ENCODE data around the gene CCDC3. TPM values are rescaled to one million over a fixed set of nuclear protein-coding genes. Genes with fewer than 3 reads are reported as not detected.

CCDC3 gene
- polyA plus RNA-seq, 3 donors, result 3.4 to 51.9 (median 21.1) TPM

DNA sequence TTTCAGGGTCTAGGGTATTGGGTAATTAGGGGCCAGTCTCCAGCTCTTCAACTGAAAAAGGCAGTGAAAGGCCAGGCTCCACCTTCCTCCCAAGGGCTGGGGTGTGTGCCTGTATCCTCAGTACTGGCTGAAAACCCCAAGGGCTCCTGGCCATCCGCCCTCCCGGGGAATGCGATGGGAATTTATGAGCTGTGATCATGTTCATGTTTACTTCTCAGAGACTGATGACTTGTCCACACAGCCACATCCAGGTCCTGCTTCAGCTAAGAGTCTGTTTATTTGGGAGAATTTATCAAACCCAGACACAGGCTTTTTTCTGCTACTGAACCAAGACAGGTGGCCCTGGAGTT lies 91.7 kb downstream of the CCDC3 start:
- WGBS, 3 donors, result 11 to 48% (median 39%) methylated on average over 3 of the region's 3 CpGs
- no peak overlapping the region for H3K27ac ChIP-seq (ENCODE audit: low read depth, low read length)

DNA sequence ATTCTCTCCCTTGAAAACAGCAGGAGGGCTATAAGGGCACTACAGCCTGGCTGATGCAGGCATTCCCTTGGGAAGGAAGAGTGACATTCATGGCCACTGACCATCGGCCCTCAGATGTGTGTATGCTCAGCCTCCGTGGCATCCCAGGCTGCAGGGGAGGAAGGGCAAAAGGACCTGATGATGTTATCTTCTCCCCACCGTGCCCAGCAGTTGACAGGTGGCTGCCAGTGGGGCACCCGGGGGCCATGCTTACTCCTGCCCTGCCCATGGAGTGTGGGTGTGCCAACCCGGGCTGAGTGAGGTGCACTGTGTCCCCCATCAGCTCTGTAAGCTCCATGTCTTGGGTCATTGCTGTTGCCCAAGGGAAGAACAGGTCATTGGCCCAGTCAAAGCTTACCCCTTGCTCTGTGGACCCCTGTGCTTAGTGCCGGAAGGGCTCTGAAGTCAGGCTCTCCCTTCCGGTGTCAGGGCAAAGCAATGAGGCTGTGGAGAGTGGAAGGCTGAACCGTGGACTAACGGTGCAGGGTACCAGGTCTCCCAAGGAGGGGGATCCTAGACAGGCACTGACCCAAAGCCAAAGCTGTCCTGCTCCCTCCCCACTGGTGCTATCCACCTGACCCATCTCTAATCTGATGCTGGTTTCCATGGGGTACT lies 92.2 kb downstream of the CCDC3 start:
- WGBS, 3 donors, result 73 to 86% (median 84%) methylated on average over 9 of the region's 9 CpGs
- H3K27ac ChIP-seq (ENCODE audit: low read depth, low read length), result no peak overlapping the region

DNA sequence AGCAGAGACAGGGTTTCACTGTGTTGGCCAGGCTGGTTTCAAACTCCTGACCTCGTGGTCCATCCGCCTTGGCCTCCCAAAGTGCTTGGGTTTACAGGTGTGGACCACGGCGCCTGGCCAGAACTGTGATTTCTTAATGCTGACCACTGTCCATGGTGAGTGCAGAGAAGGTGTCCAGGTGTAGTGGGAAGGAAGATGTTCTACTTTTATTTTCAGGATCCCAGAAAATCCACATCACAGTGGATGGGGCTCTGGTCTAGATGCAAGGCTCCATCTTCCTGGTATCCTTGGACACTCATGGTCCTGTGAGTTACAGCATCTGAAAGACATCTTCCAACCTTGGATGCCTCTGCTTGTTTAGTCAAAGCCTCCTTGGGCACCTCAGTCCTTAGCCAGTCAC lies 92.7 kb downstream of the CCDC3 start:
- 83 to 97% (median 92%) methylated on average over 4 of the region's 4 CpGs for WGBS, 3 donors
- no peak overlapping the region for H3K27ac ChIP-seq (ENCODE audit: low read depth, low read length)

DNA sequence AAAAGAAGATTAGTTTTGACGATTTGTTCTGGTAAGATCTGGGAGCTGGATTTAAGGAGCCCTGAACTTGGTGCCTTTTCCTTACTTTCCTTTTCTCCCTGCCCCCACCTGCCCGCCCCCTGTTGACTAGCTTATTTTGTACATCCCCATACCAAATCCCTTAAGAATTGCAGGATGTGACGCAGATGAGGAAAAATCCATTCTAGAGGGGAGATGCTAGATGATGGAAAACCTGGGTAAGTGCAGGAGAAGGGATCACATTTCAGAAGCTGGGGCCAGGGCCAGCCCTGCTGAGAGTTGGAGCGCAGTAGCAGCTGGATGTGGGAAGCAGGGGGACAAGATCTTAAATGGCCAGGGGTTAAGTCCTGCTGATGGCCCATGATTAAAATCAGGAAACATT lies 93.9 kb downstream of the CCDC3 start:
- H3K27ac ChIP-seq (ENCODE audit: low read depth, low read length), result no peak overlapping the region
- WGBS, 3 donors, result 47 to 69% (median 61%) methylated on average over 4 of the region's 4 CpGs

DNA sequence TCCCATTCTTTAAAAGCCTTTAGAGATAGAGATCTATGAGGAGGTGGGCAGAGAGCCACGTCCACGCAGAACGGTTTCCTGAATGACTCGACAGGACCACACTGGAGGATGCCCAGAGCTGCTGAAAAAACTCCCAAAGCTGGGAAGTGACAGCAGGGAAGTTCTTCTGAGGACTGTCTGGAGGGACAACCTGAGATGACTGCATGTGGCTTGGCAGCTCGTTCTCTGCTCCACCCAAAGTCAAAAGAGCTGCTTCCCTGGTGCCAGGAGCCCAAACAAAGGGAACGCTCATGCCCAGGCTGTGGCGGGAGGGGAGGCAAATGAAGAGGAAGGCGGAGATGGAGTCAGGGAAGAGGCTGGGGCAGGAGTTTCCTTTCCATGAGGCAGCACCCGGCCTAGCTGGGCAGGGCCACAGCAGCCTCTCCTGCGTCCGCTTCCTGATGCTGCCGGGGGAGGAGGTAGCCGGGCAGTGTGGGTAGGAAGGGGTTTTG lies 95.4 kb downstream of the CCDC3 start:
- H3K27ac ChIP-seq (ENCODE audit: low read depth, low read length), result no peak overlapping the region
- WGBS, 3 donors, result 65 to 79% (median 69%) methylated on average over 13 of the region's 13 CpGs

DNA sequence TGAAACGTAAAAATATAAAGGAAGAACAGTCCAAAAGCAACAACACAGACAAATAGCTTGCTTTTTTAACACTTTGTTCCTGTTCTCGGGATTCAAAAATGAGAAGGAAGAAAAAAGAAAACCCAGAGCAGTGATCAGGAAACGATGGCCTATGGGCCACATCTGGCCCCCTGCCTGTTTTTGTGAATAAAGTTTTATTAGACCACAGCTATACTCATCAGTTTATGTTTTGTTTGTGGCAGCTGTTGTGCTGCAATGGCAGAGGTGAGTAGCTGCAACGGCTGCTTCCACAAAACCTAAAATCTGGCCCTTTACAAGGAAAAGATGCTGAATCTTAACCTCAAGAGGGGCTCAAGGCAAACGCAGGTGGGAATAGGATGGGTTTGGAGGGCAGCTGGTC lies 96.4 kb downstream of the CCDC3 start:
- H3K27ac ChIP-seq (ENCODE audit: low read depth, low read length), result no peak overlapping the region
- 74 to 75% (median 75%) methylated on average over 5 of the region's 5 CpGs for WGBS, 3 donors

DNA sequence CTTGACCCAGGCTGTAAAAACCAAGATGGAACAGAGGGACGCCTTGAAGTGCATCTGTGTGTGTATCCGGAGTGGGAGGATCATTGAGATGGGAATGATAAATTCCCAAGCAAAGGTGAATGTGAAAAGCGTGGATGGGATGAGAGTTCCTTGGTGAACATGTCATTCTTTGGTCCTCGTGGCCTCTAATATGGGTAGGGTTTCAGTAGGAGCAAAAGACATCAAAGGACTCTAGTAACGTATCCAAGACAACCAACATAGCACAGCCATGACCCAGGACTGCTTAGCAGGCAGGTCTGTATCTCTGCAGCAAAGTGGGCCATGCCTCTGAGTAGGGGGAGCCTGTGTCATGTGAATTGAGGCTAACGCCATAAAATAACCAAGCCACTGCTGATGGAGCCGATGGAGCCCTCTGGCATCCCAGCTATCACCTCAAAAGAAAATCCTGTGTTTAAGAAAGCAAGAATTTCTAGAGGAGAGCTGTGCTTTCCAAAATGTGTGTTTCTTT lies 98.6 kb downstream of the CCDC3 start:
- WGBS, 3 donors, result 70 to 80% (median 78%) methylated on average over 7 of the region's 7 CpGs

GRCh38 chr10:12902135-12902572 lies 99.4 kb downstream of the CCDC3 start:
- no peak overlapping the region for H3K27ac ChIP-seq (ENCODE audit: low read depth, low read length)
- 4 to 11% (median 5%) methylated on average over 2 of the region's 2 CpGs for WGBS, 3 donors

More for the DNA sequence above, 98.6 kb downstream of the CCDC3 start:
- H3K27ac ChIP-seq (ENCODE audit: low read depth, low read length), result no peak overlapping the region

- no peak overlapping the region for H3K27ac ChIP-seq (ENCODE audit: low read depth, low read length)
- 89 to 90% (median 90%) methylated on average over 7 of the region's 7 CpGs for WGBS, 3 donors
Measured at GRCh38 chr10:12899546-12899945, 102.0 kb downstream of the CCDC3 start.

- WGBS, 3 donors, result 87 to 93% (median 93%) methylated on average over 24 of the region's 24 CpGs
- no peak overlapping the region for H3K27ac ChIP-seq (ENCODE audit: low read depth, low read length)
Measured at GRCh38 chr10:12898271-12898670, 103.2 kb downstream of the CCDC3 start.

DNA sequence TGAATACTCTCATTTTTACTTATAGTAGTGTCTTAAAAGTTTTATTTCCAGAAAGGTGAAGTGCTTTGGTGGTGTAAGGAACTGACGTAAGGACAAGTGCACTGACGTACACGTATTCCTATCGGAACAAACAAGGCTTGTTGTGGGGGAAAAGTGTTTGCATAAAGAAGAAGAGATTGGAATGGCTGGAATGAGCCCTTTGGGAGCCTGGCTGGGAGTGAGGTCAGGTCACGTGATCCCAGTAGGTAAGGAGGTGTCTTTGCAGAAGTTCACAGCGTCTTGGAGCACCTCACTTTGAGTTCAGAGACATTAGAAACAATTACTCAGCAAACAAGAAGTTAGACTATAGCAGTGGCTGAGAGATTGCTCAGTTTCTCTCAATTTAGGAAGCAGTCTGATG lies 104.2 kb downstream of the CCDC3 start:
- 84 to 89% (median 86%) methylated on average over 6 of the region's 6 CpGs for WGBS, 3 donors
- no peak overlapping the region for H3K27ac ChIP-seq (ENCODE audit: low read depth, low read length)

DNA sequence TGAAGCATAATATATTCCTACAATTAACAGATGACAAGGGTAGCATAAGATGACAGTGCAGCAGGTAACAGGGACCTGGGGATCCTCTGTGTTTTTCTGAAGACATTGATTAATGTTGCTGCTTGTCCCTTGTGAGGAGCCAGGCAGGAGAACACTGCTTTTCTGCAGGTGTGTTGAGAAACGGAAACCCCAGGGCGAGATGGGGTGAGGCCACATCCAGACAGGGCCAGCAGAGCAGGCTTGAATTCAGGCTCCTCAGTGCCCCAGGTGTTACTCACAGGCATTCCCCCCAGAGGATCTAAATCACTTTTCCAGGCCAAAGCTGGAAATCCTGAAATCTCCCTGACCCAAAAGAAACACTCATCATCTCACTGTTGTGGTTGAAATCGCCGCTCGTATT lies 105.3 kb downstream of the CCDC3 start:
- 97 to 99% (median 98%) methylated on average over 5 of the region's 5 CpGs for WGBS, 3 donors
- H3K27ac ChIP-seq (ENCODE audit: low read depth, low read length), result no peak overlapping the region

- no peak overlapping the region for H3K27ac ChIP-seq (ENCODE audit: low read depth, low read length)
Measured at GRCh38 chr10:12892924-12893323, 108.6 kb downstream of the CCDC3 start.

DNA sequence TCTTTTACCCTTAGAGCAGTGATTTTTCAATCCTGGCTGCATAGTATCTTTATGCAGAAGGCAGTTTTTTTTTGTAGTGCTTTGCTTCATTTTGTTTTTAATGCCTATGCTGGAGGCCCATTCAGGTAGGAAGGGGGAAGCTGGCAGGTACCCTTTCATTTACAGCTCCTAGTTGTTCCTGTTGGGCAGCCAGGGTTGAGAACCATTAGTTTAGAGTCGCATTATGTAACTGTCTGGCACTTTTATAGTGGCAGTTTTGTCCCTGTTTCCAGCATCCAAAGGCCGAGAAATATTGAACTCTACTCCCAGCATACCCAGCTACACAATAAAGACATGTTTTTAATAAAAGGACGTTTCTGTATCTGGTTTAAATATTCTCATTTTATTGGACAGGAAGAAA lies 110.6 kb downstream of the CCDC3 start:
- H3K27ac ChIP-seq (ENCODE audit: low read depth, low read length), result no peak overlapping the region
- 66 to 76% (median 70%) methylated on average over 3 of the region's 3 CpGs for WGBS, 3 donors

DNA sequence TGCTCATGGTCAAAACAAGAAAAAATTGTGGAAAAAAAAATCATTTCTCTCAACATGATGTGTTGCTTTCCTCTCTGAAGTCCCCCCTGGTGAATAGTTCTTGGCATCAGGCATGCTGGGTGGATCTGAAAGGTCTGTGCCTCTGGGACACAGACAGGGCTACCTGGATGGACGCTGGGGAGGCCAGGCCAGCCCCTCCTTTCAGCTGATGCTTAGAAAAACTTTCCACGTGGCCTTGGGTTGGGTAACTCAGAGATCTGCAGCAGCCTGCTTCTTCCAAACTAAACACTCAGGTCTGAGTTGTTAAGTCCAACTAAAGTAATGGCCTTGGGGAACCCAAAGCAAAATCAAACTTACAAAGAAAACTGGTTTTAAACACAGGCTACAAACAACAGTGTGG lies 113.0 kb downstream of the CCDC3 start:
- no peak overlapping the region for H3K27ac ChIP-seq (ENCODE audit: low read depth, low read length)
- WGBS, 3 donors, result 25 to 77% (median 70%) methylated on average over 2 of the region's 2 CpGs

DNA sequence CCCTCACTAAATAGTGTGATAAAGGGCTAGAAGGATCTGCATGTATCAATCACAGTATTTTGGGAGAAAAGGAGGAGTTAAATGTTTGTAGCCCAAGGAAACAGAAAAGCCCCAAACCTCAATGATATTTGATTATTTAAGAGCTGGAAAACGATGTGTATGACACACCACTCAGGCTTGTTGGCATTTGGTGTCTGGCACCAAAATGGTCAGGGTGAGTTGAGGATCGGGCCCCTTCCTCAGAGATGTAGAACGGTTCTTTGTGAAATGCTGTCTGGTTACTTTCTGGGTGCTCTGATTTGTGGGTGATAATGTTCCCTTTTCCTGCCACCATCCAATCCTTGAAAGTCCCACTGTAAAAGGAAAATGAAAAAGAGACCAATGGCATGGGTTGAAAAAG lies 113.7 kb downstream of the CCDC3 start:
- WGBS, 3 donors, result 75 to 79% (median 75%) methylated on average over 3 of the region's 3 CpGs
- H3K27ac ChIP-seq (ENCODE audit: low read depth, low read length), result no peak overlapping the region

DNA sequence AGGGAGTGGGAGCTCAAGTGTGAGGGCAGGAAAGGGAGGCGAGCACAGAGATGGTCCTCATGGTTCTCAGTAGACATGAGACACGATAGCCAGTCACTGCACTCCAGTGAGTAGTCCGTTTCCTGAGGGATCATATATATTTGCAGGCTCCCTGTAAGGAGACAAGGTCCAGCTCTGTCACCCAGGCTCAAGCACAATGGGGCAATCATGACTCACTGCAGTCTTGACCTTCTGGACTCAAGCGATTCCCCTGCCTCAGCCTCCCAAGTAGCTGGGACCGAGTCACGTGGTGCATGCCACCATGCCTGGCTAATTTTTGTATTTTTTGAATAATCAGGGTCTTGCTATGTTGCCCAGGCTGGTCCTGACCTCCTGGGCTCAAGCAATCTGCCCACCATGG lies 116.7 kb downstream of the CCDC3 start:
- WGBS, 3 donors, result 86 to 88% (median 87%) methylated on average over 6 of the region's 6 CpGs
- H3K27ac ChIP-seq (ENCODE audit: low read depth, low read length), result no peak overlapping the region

GRCh38 chr10:12880423-12880822 lies 121.1 kb downstream of the CCDC3 start:
- no peak overlapping the region for H3K27ac ChIP-seq (ENCODE audit: low read depth, low read length)

DNA sequence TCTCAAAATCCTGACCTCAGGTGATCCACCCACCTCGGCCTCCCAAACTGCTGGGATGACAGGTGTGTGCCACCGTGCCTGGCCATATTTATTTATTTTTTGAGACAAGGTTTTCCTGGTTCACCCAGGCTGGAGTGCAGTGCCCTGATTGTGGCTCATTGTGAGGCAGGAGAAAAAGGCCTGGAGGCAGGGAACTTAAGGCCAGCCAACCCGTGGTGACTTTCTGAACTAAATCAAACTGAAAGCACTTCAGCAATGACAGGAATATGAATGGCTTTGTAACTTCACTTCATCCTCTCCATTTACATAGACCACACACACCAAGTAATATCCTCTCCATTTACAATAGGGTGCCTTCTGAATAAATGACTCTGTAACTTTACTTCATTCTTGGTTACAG lies 124.4 kb downstream of the CCDC3 start:
- WGBS, 3 donors, result 73 to 81% (median 77%) methylated on average over 3 of the region's 3 CpGs
- H3K27ac ChIP-seq (ENCODE audit: low read depth, low read length), result no peak overlapping the region

DNA sequence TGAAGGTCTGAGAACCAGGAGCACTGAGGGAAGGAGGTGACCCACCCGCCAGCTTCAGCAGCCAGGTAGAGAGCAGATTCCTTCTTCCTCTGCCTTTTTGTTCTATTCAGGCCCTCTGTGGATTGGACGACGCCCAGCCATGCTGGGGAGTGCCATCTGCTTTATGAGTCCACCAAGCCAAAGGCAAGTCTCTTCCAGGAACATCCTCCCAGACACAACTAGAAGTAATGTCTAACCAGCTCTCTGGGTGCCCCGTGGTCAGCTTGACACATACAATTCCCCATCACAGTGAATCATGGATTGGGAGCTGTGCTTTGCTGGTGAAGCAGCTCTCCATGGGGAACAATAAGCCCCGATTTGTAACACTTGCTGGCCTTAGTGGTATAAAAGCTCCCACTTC lies 125.2 kb downstream of the CCDC3 start:
- WGBS, 3 donors, result 80 to 94% (median 88%) methylated on average over 5 of the region's 5 CpGs
- no peak overlapping the region for H3K27ac ChIP-seq (ENCODE audit: low read depth, low read length)

DNA sequence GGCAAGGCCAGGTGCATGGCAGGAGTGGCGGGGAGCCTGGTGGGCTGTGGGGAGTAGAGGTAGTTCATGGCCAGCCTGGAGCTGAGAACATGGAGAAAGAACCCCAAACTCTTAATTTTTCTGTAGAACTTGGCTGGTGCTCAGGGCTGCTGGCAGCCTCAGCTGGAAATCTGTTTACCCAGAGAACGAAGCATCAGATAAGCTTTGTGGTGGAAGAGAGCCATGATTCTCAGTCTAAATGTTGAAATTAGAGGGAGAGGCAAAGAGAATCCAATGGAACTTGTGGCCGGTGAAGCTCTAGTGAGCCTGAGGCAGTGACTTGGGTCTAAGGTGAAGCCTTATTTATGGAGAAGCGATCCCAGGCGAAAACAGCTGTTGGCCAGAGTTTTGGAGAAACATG lies 126.4 kb downstream of the CCDC3 start:
- H3K27ac ChIP-seq (ENCODE audit: low read depth, low read length), result no peak overlapping the region
- 59 to 69% (median 62%) methylated on average over 5 of the region's 5 CpGs for WGBS, 3 donors
